IMR-90 (cell line): Measurements from ENCODE around the gene GPR33. TPM values are rescaled to one million over a fixed set of nuclear protein-coding genes. Genes with fewer than 3 reads are reported as not detected.

Experiments used
- ATAC-seq: fragments of 200-7000 bp; cut with Tn5 transposase; 2 replicates; pipeline ENCODE4 v1.9.1; 2020; ENCODE audit warnings: low read depth, mild to moderate bottlenecking, moderate library complexity
- BruUV-seq: library from RNA; stranded (reverse); fragments of 400-500 nt; replicated peaks from 2 replicates; lab custom pipeline; 2021; lab: Mats Ljungman, UMichigan
- CTCF ChIA-PET: fragments of 300-600 bp; formaldehyde crosslinking; extraction: SDS; loops from one replicate; lab custom pipeline; 2021; ENCODE audit warnings: antibody characterized with exemption; lab: Yijun Ruan, JAX
- POLR2A ChIA-PET: fragments of 300-600 bp; sonication (Branson Sonifier 250); formaldehyde crosslinking; loops from one replicate; lab custom pipeline; 2022; ENCODE audit warnings: antibody characterized with exemption; ENCODE audit not compliant: unreplicated experiment; lab: Charles Lee
- DNase-seq: peaks from one replicate; pipeline ENCODE4 v3.0.0; 2013
- H2AFZ ChIP-seq: replicated peaks from 2 replicates; pipeline ENCODE3; 2013; ENCODE audit warnings: low read length, mild to moderate bottlenecking; ENCODE audit not compliant: poor library complexity
- H2AK5ac ChIP-seq: 2 replicates; pipeline ENCODE4 v1.6.1; 2013; ENCODE audit warnings: low read depth, low read length, inconsistent platforms
- H2AK9ac ChIP-seq: replicated peaks from 2 replicates; pipeline ENCODE3; 2013; ENCODE audit warnings: mild to moderate bottlenecking, low read depth, low read length, moderate library complexity; ENCODE audit not compliant: poor library complexity
- H2BK120ac ChIP-seq: 2 replicates; pipeline ENCODE4 v1.6.1; 2013; ENCODE audit warnings: low read depth, low read length, inconsistent platforms
- H2BK15ac ChIP-seq: 3 replicates; pipeline ENCODE4 v1.6.1; 2013; ENCODE audit warnings: low read depth, low read length, inconsistent platforms
- H2BK20ac ChIP-seq: 2 replicates; pipeline ENCODE4 v1.6.1; 2013; ENCODE audit warnings: low read depth, mild to moderate bottlenecking, inconsistent platforms, low read length, moderate library complexity
- H2BK5ac ChIP-seq: 2 replicates; pipeline ENCODE4 v1.6.1; 2013; ENCODE audit warnings: mild to moderate bottlenecking, low read depth, low read length, inconsistent platforms; ENCODE audit not compliant: poor library complexity, severe bottlenecking
- H3K14ac ChIP-seq: replicated peaks from 2 replicates; pipeline ENCODE4 v1.6.1; 2013; ENCODE audit warnings: low read depth, low read length, inconsistent platforms
- H3K18ac ChIP-seq: 2 replicates; pipeline ENCODE4 v1.6.1; 2013; ENCODE audit warnings: low read depth, low read length, control low read depth
- H3K23ac ChIP-seq: 2 replicates; pipeline ENCODE4 v1.6.1; 2013; ENCODE audit warnings: low read depth, low read length, inconsistent platforms
- H3K27ac ChIP-seq: 2 replicates; pipeline ENCODE4 v1.5.1; 2013; ENCODE audit warnings: mild to moderate bottlenecking, control low read depth, low read length; ENCODE audit not compliant: insufficient read depth
- H3K27me3 ChIP-seq: 2 replicates; pipeline ENCODE4 v1.6.1; 2013; ENCODE audit warnings: low read length; ENCODE audit not compliant: control insufficient read depth, insufficient read depth
- H3K36me3 ChIP-seq: 2 replicates; pipeline ENCODE4 v1.6.1; 2013; ENCODE audit warnings: low read length, mixed read lengths; ENCODE audit not compliant: control insufficient read depth, insufficient read depth
- H3K4ac ChIP-seq: 2 replicates; pipeline ENCODE4 v1.6.1; 2013; ENCODE audit warnings: low read depth, low read length, inconsistent platforms
- H3K4me1 ChIP-seq: 2 replicates; pipeline ENCODE4 v1.6.1; 2013; ENCODE audit warnings: low read length, mixed read lengths; ENCODE audit not compliant: control insufficient read depth, insufficient read depth
- H3K4me2 ChIP-seq: 2 replicates; pipeline ENCODE4 v1.6.1; 2013; ENCODE audit warnings: low read depth, mild to moderate bottlenecking, control low read depth, low read length, moderate library complexity
- H3K4me3 ChIP-seq: 2 replicates; pipeline ENCODE4 v1.5.1; 2013; ENCODE audit warnings: low read depth, mild to moderate bottlenecking, control low read depth, low read length, moderate library complexity; ENCODE audit not compliant: insufficient read depth
- H3K56ac ChIP-seq: 2 replicates; pipeline ENCODE4 v1.6.1; 2013; ENCODE audit warnings: low read length, inconsistent platforms; ENCODE audit not compliant: insufficient read depth; ENCODE audit errors: extremely low read depth
- H3K79me1 ChIP-seq, 2 experiments: 2 replicates each; pipeline ENCODE4 v1.6.1; 2013; ENCODE audit warnings: low read length in 2 of 2, inconsistent platforms in 1 of 2, low read depth in 1 of 2
- H3K9ac ChIP-seq: 2 replicates; pipeline ENCODE4 v1.6.1; 2013; ENCODE audit warnings: low read depth, low read length, control low read depth
- H3K9me1 ChIP-seq: 2 replicates; pipeline ENCODE4 v1.6.1; 2013; ENCODE audit warnings: low read length, inconsistent platforms; ENCODE audit not compliant: insufficient read depth
- H3K9me3 ChIP-seq: 2 replicates; pipeline ENCODE4 v1.6.1; 2013; ENCODE audit warnings: low read length; ENCODE audit not compliant: control insufficient read depth, insufficient read depth
- H4K20me1 ChIP-seq: 2 replicates; pipeline ENCODE4 v1.6.1; 2013; ENCODE audit warnings: low read length, inconsistent platforms; ENCODE audit not compliant: insufficient read depth
- H4K5ac ChIP-seq: 2 replicates; pipeline ENCODE4 v1.6.1; 2013; ENCODE audit warnings: mild to moderate bottlenecking, low read depth, low read length, control low read depth
- H4K8ac ChIP-seq, 2 experiments: 2 replicates each; pipeline ENCODE4 v1.6.1; 2013; ENCODE audit warnings: low read depth in 2 of 2, low read length in 2 of 2, control low read depth in 1 of 2, inconsistent platforms in 1 of 2
- H4K91ac ChIP-seq: 2 replicates; pipeline ENCODE4 v1.6.1; 2013; ENCODE audit warnings: low read depth, low read length, inconsistent platforms; ENCODE audit not compliant: insufficient read depth
- BHLHE40 ChIP-seq: fragments of 150-350 bp; IDR thresholded peaks from 2 replicates; pipeline ENCODE4 v1.6.1; 2016; ENCODE audit warnings: mild to moderate bottlenecking, low read depth, low read length
- CEBPB ChIP-seq: IDR thresholded peaks from 2 replicates; pipeline ENCODE4 v1.6.1; 2012; ENCODE audit warnings: low read depth, low read length, improper control_type of control experiment
- CHD1 ChIP-seq: IDR thresholded peaks from 2 replicates; pipeline ENCODE4 v1.6.1; 2012; ENCODE audit warnings: low read depth, low read length, improper control_type of control experiment
- FOS ChIP-seq: fragments of 150-350 bp; IDR thresholded peaks from 2 replicates; pipeline ENCODE4 v1.6.1; 2016; ENCODE audit warnings: low read depth, low read length
- MAFK ChIP-seq: IDR thresholded peaks from 2 replicates; pipeline ENCODE4 v1.6.1; 2012; ENCODE audit warnings: low read depth, low read length, improper control_type of control experiment
- MAZ ChIP-seq: IDR thresholded peaks from 2 replicates; pipeline ENCODE4 v1.6.1; 2012; ENCODE audit warnings: low read depth, mild to moderate bottlenecking, low read length, improper control_type of control experiment, moderate library complexity, borderline replicate concordance
- MXI1 ChIP-seq: IDR thresholded peaks from 2 replicates; pipeline ENCODE4 v1.6.1; 2012; ENCODE audit warnings: low read depth, mild to moderate bottlenecking, low read length, moderate library complexity, borderline replicate concordance
- NFE2L2 ChIP-seq: fragments of 150-350 bp; IDR thresholded peaks from 2 replicates; pipeline ENCODE4 v1.6.1; 2016; ENCODE audit warnings: low read depth, mild to moderate bottlenecking, low read length
- POLR2A ChIP-seq: IDR thresholded peaks from 2 replicates; pipeline ENCODE4 v1.6.1; 2012; ENCODE audit warnings: mild to moderate bottlenecking, low read depth, low read length
- RAD21 ChIP-seq: IDR thresholded peaks from 2 replicates; pipeline ENCODE4 v1.6.1; 2012; ENCODE audit warnings: low read length, improper control_type of control experiment
- RCOR1 ChIP-seq: IDR thresholded peaks from 2 replicates; pipeline ENCODE4 v1.6.1; 2012; ENCODE audit warnings: mild to moderate bottlenecking, low read length, improper control_type of control experiment; ENCODE audit not compliant: insufficient replicate concordance
- RFX5 ChIP-seq: IDR thresholded peaks from 2 replicates; pipeline ENCODE4 v1.8.0; 2012; ENCODE audit warnings: low read depth, mild to moderate bottlenecking, low read length, moderate library complexity
- SMC3 ChIP-seq: fragments of 150-350 bp; IDR thresholded peaks from 2 replicates; pipeline ENCODE4 v1.6.1; 2016; ENCODE audit warnings: low read depth, mild to moderate bottlenecking, antibody characterized with exemption, low read length, moderate library complexity
- WGBS, 2 experiments: methylation state at CpG; one replicate each; pipeline versions ENCODE4 v1.1.5 to v1.1.7; 2013; ENCODE audit warnings: missing lambda C conversion rate in 2 of 2; ENCODE audit not compliant: insufficient read length in 1 of 2; ENCODE audit errors: extremely low coverage in 2 of 2; 5-methylcytosine and 5-hydroxymethylcytosine counted together
- dilution Hi-C: fragments of 300-500 bp; cut with HindIII; formaldehyde crosslinking; loops from one replicate; pipeline ENCODE4 v1.14.3; 2018; ENCODE audit warnings: low sequenced_read_pairs; ENCODE audit not compliant: unreplicated experiment
- in situ Hi-C: fragments of 300-500 bp; cut with MboI; formaldehyde crosslinking; loops from 3 replicates; pipeline ENCODE4 v1.14.3; 2019; ENCODE audit warnings: low sequenced_read_pairs, inconsistent platforms, mixed read lengths
- intact Hi-C: fragments of 100-400 bp; cut with micrococcal nuclease; formaldehyde crosslinking; loops from 2 replicates; pipeline ENCODE4 v1.10.0; 2022
- polyA plus RNA-seq, 3 experiments: library from polyadenylated mRNA; depleted of rRNA; stranded (reverse); fragments of >200 nt; gene quantifications; 2 replicates each; pipeline ENCODE4 v1.2.3, GENCODE V29; 2012; ENCODE audit warnings: low replicate concordance in 1 of 3
- total RNA-seq: library from RNA; depleted of rRNA; stranded (reverse); fragments of >200 nt; gene quantifications from 2 replicates; pipeline ENCODE4 v1.2.3, GENCODE V29; 2012
- TF ChIP-seq, protein P1 (sequence below): fragments of 150-350 bp; IDR thresholded peaks from 2 replicates; pipeline ENCODE4 v1.6.1; 2017; ENCODE audit warnings: mild to moderate bottlenecking, antibody characterized with exemption, low read length, low read depth
- TF ChIP-seq, protein P2 (sequence below): fragments of 150-350 bp; IDR thresholded peaks from 2 replicates; pipeline ENCODE4 v1.6.1; 2016; ENCODE audit warnings: low read depth, mild to moderate bottlenecking, low read length, moderate library complexity, borderline replicate concordance
- TF ChIP-seq, protein P3 (sequence below): conservative IDR thresholded peaks from 2 replicates; pipeline ENCODE4 v1.5.1; 2012; ENCODE audit warnings: mild to moderate bottlenecking, low read depth, low read length, improper control_type of control experiment

The GPR33 gene
- total and polyA plus RNA-seq, 2 of the 4 experiments (the other 2 are of a cell fraction): not detected

DNA sequence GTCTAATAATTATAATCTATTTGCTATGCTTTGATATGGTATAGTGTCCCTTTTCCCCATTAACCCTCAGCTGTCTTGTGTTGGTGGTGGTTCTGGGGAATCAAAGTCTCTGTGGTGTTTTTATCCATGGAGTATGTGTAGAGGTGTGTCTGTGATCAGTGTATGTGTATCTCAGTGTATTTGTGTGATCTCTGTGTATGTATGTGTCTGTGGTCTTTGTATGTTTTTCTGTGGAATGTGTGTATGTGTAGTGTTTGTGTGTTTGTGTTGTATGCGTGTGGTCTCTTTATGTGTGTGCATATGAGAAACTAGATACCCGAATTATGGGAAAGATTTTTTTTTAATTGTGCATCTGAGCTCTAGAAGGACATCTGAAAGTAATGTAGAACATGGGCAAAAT is 1.1 kb downstream of the GPR33 start:
- Histone ChIP-seq H3K4me1 (no peaks in the 10 kb centered on the region), H4K91ac (no peak overlapping the region), H3K18ac (no peak overlapping the region), H3K56ac (no peak overlapping the region), H3K4ac (no peak overlapping the region), H3K79me1 (no peaks in the 10 kb centered on the region), H3K27me3 (peaks cover 3% of the 10 kb centered on the region), H2BK20ac (no peak overlapping the region), H3K14ac (no peak overlapping the region), H4K8ac (no peak overlapping the region), H2AK9ac (no peak overlapping the region), H3K9ac (no peak overlapping the region), H4K20me1 (no peaks in the 10 kb centered on the region), H2AK5ac (no peak overlapping the region), H4K5ac (no peak overlapping the region), H3K4me2 (no peak overlapping the region), H3K23ac (no peak overlapping the region), H2BK120ac (no peak overlapping the region), H2AFZ (no peak overlapping the region), H3K4me3 (no peak overlapping the region), H3K36me3 (no peaks in the 10 kb centered on the region), H2BK15ac (no peak overlapping the region), H2BK5ac (no peak overlapping the region), H3K9me3 (no peaks in the 10 kb centered on the region), H3K9me1 (no peaks in the 10 kb centered on the region), H3K27ac (no peak overlapping the region)
- ChIA-PET CTCF (no interaction called here), POLR2A (no interaction called here)
- DNase-seq (no peak), ATAC-seq (no peak)
- intact Hi-C loops (no loop called here), dilution Hi-C loops (no loop called here), in situ Hi-C loops (no loop called here)
- BruUV-seq: no TSS peak
- TF ChIP-seq FOS (no peak), MAFK (no peak), CHD1 (no peak), RFX5 (no peak), BHLHE40 (no peak), RAD21 (no peak), MAZ (no peak), MXI1 (no peak), NFE2L2 (no peak), CEBPB (no peak), RCOR1 (no peak), SMC3 (no peak), POLR2A (no peak)
- TF ChIP-seq, protein P1, sequence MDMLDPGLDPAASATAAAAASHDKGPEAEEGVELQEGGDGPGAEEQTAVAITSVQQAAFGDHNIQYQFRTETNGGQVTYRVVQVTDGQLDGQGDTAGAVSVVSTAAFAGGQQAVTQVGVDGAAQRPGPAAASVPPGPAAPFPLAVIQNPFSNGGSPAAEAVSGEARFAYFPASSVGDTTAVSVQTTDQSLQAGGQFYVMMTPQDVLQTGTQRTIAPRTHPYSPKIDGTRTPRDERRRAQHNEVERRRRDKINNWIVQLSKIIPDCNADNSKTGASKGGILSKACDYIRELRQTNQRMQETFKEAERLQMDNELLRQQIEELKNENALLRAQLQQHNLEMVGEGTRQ: no peak
- TF ChIP-seq, protein P2, sequence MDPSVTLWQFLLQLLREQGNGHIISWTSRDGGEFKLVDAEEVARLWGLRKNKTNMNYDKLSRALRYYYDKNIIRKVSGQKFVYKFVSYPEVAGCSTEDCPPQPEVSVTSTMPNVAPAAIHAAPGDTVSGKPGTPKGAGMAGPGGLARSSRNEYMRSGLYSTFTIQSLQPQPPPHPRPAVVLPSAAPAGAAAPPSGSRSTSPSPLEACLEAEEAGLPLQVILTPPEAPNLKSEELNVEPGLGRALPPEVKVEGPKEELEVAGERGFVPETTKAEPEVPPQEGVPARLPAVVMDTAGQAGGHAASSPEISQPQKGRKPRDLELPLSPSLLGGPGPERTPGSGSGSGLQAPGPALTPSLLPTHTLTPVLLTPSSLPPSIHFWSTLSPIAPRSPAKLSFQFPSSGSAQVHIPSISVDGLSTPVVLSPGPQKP: no peak
- TF ChIP-seq, protein P3, sequence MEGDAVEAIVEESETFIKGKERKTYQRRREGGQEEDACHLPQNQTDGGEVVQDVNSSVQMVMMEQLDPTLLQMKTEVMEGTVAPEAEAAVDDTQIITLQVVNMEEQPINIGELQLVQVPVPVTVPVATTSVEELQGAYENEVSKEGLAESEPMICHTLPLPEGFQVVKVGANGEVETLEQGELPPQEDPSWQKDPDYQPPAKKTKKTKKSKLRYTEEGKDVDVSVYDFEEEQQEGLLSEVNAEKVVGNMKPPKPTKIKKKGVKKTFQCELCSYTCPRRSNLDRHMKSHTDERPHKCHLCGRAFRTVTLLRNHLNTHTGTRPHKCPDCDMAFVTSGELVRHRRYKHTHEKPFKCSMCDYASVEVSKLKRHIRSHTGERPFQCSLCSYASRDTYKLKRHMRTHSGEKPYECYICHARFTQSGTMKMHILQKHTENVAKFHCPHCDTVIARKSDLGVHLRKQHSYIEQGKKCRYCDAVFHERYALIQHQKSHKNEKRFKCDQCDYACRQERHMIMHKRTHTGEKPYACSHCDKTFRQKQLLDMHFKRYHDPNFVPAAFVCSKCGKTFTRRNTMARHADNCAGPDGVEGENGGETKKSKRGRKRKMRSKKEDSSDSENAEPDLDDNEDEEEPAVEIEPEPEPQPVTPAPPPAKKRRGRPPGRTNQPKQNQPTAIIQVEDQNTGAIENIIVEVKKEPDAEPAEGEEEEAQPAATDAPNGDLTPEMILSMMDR: no peak
- no CpG with 5 or more reads among the region's 2 CpGs for WGBS, 2 experiments
